GM18873 (cell line): ENCODE measurements around the gene UFC1.

Experiments used
- ATAC-seq: cut with Tn5 transposase; IDR thresholded peaks from one replicate; pipeline ENCODE4 v1.9.1; 2021; ENCODE audit warnings: mild to moderate bottlenecking, moderate library complexity, moderate number of reproducible peaks; ENCODE audit not compliant: unreplicated experiment, low FRiP score

The UFC1 gene

GRCh38 chr1:161206411-161207140, 52.8 kb downstream of the UFC1 start:
- no peak for ATAC-seq

DNA sequence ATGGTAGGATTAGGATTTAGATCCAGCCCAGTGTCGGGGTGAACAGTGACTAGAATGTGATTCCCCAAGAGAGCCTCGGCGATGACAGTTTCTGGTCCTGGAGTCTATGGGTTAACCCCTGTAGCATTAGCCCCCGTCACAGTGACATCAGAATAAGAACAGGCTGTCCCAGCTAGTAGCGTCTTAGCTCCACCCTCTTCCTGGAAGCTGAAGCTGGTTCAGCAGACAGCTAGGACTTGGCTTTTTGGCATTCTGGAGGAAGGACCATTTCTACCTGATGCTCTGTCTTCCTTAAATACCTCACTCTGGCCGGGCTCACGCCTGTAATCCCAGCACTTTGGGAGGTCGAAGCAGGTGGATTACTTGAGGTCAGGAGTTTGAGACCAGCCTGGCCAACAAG, 53.4 kb downstream of the UFC1 start:
- no peak for ATAC-seq
